SK-N-MC (cell line): Measurements from ENCODE around the gene KRT13.

Experiments
- EZH2 ChIP-seq: fragments of 200-600 bp; sonication (generic); IDR thresholded peaks from one replicate; pipeline ENCODE4 v1.6.1; 2017; ENCODE audit warnings: antibody characterized with exemption
- FOXP2 ChIP-seq: optimal IDR thresholded peaks from 2 replicates; pipeline ENCODE3; 2011; ENCODE audit warnings: mild to moderate bottlenecking, moderate library complexity; ENCODE audit not compliant: insufficient read depth; ENCODE audit errors: extremely low read length, control extremely low read depth
- POLR2AphosphoS5 ChIP-seq: IDR thresholded peaks from 2 replicates; pipeline ENCODE4 v1.6.1; 2012; ENCODE audit warnings: mild to moderate bottlenecking, low read depth, low read length, borderline replicate concordance

DNA sequence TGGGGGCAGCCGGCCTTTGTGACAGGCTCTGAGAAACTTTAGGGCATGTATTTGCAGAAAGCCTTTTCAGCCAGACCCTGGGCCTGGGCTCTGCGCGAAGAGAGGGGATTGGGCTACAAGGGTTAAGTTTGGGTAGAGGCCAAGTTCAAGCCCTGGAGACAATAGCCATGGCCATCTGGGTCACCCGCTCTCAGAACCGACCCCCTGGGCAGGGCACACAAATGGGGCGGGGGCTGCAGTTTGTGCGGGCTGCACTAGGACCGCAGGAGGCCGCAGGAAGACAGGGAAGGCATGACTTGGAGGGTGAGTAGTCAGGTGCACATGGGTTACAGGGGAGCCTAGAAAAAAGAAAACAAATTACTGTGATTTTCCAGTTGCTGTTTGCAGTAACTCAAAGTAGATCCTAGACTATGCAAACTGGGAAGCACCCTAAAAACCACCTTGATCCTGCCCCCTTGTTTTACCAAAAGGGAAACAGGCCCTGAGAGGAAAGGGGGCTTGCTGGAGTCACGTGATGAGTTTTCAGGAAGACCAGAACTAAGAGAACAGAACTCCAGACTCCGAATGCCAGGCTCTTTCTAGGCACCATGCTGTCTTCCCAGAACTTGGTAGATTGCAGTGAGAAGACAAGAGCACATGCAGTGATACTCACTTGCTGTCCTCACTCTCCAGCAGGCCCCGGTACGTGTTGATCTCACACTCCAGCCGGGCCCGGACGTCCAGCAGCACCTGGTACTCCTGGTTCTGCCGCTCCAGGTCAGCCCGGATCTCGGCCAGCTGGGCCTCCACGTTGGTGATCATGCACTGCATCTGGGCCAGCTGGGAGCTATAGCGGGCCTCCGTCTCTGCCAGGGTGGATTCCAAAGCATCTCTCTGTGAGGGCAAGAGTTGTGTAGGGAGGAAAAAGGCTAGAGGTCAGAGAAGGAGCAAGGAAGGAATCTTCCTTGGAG lies 28.3 kb downstream of the KRT13 start:
- TF ChIP-seq EZH2 (no peak), POLR2AphosphoS5 (no peak), FOXP2 (no peak)
